Right lung (tissue), 10 donors: ENCODE measurements around the gene IGFBP4. TPM values are rescaled to one million over a fixed set of nuclear protein-coding genes. Genes with fewer than 3 reads are reported as not detected.
A peak's percentile ranks its signal among the peaks of the same experiment; 100 is the strongest.
"Not testable (repeated sequence)": the region's sequence is repeated elsewhere in the genome, so short reads cannot be mapped to it uniquely, and the experiment has no call there.

Experiments used
- DNase-seq, 2 donors: peaks; one replicate each; pipeline ENCODE4 v3.0.0-alpha.2; 2013
- long read RNA-seq, 8 donors: transcript quantifications; one replicate each; lab custom pipeline, GENCODE V29; 2026
- polyA plus RNA-seq, 5 donors: library from polyadenylated mRNA; unstranded; fragments of 120-200 nt; gene quantifications; one replicate each; pipeline versions ENCODE4 v1.2.1 to v1.2.3, GENCODE V29; 2013; ENCODE audit warnings: inconsistent platforms in 1 of 5, low replicate concordance in 1 of 5; ENCODE audit not compliant: insufficient read length in 5 of 5, insufficient read depth in 1 of 5

Gene IGFBP4
- polyA plus RNA-seq = 100 to 1,000 TPM; 154 to 263 (median 207) TPM
- long read RNA-seq, donor 1, transcript IGFBP4-201 (4 exons, 2,200 nt) = major isoform, 124 of 324 reads
- long read RNA-seq, donor 1, partial matches to known transcripts = 200 of 324 reads
- long read RNA-seq, donor 1, other reads (novel, unspliced or antisense) = 0 of 324 reads
- long read RNA-seq, donor 2, transcript IGFBP4-201 (4 exons, 2,200 nt) = major isoform, 63 of 125 reads
- long read RNA-seq, donor 2, partial matches to known transcripts = 62 of 125 reads
- long read RNA-seq, donor 2, other reads (novel, unspliced or antisense) = 0 of 125 reads
- long read RNA-seq, donor 3, transcript IGFBP4-201 (4 exons, 2,200 nt) = major isoform, 71 of 89 reads
- long read RNA-seq, donor 3, partial matches to known transcripts = 18 of 89 reads
- long read RNA-seq, donor 3, other reads (novel, unspliced or antisense) = 0 of 89 reads
- long read RNA-seq, donor 4, transcript IGFBP4-201 (4 exons, 2,200 nt) = major isoform, 65 of 82 reads
- long read RNA-seq, donor 4, partial matches to known transcripts = 17 of 82 reads
- long read RNA-seq, donor 4, other reads (novel, unspliced or antisense) = 0 of 82 reads
- long read RNA-seq, donor 5, transcript IGFBP4-201 (4 exons, 2,200 nt) = major isoform, 103 of 222 reads
- long read RNA-seq, donor 5, partial matches to known transcripts = 119 of 222 reads
- long read RNA-seq, donor 5, other reads (novel, unspliced or antisense) = 0 of 222 reads
- long read RNA-seq, donor 6, transcript IGFBP4-201 (4 exons, 2,200 nt) = major isoform, 118 of 242 reads
- long read RNA-seq, donor 6, partial matches to known transcripts = 119 of 242 reads
- long read RNA-seq, donor 6, other reads (novel, unspliced or antisense) = 5 of 242 reads
- long read RNA-seq, donor 7, transcript IGFBP4-201 (4 exons, 2,200 nt) = major isoform, 33 of 33 reads
- long read RNA-seq, donor 7, partial matches to known transcripts = 0 of 33 reads
- long read RNA-seq, donor 7, other reads (novel, unspliced or antisense) = 0 of 33 reads
- long read RNA-seq, donor 8, transcript IGFBP4-201 (4 exons, 2,200 nt) = major isoform, 31 of 31 reads
- long read RNA-seq, donor 8, partial matches to known transcripts = 0 of 31 reads
- long read RNA-seq, donor 8, other reads (novel, unspliced or antisense) = 0 of 31 reads

- peak in 1 of 2 donors; percentile 72 for DNase-seq
These were observed at the start of gene IGFBP4 for GRCh38 chr17:40443196-40443987. Gene IGFBP4, plus strand, starts transcription at chr17:40443450. Its CDS starts 286 bp downstream, at chr17:40443736.

GRCh38 chr17:40399185-40399584 is 44.1 kb upstream of the IGFBP4 start:
- DNase-seq = peak in 1 of 2 donors; percentile 43

- DNase-seq = no peak
These were observed 40.6 kb upstream of the IGFBP4 start for GRCh38 chr17:40402668-40403067.

- no peak for DNase-seq
These were observed 39.2 kb upstream of the IGFBP4 start for GRCh38 chr17:40404003-40404402.

- DNase-seq = no peak
These were observed 35.8 kb upstream of the IGFBP4 start for GRCh38 chr17:40407460-40407859.

GRCh38 chr17:40409540-40409939 is 33.7 kb upstream of the IGFBP4 start:
- not testable (repeated sequence) for DNase-seq

GRCh38 chr17:40410082-40410481 is 33.2 kb upstream of the IGFBP4 start:
- no peak for DNase-seq

- no peak for DNase-seq
These were observed 31.4 kb upstream of the IGFBP4 start for GRCh38 chr17:40411821-40412220.

GRCh38 chr17:40412880-40413279 is 30.4 kb upstream of the IGFBP4 start:
- no peak for DNase-seq

GRCh38 chr17:40414312-40414711 is 28.9 kb upstream of the IGFBP4 start:
- DNase-seq = not testable (repeated sequence)

- no peak for DNase-seq
These were observed 27.9 kb upstream of the IGFBP4 start for GRCh38 chr17:40415390-40415789.

GRCh38 chr17:40416671-40417070 is 26.6 kb upstream of the IGFBP4 start:
- no peak for DNase-seq

GRCh38 chr17:40417258-40417608 is 26.0 kb upstream of the IGFBP4 start:
- no peak for DNase-seq

GRCh38 chr17:40417609-40418427 is 25.4 kb upstream of the IGFBP4 start, which contains the start of gene TOP2A:
Gene TOP2A, minus strand, starts transcription at chr17:40417896. Its CDS starts 105 bp downstream, at chr17:40417791.
- DNase-seq = peak; percentile 100

GRCh38 chr17:40418428-40418706 is 24.9 kb upstream of the IGFBP4 start:
- no peak for DNase-seq

GRCh38 chr17:40419559-40420331 is 23.5 kb upstream of the IGFBP4 start:
- DNase-seq = no peak

GRCh38 chr17:40422990-40423633 is 20.1 kb upstream of the IGFBP4 start:
- no peak for DNase-seq

GRCh38 chr17:40425741-40426140 is 17.5 kb upstream of the IGFBP4 start:
- DNase-seq = no peak

GRCh38 chr17:40427002-40427491 is 16.2 kb upstream of the IGFBP4 start:
- no peak for DNase-seq
